Fibroblast of upper back skin (primary cell): ENCODE results near the gene EMSY.
"Not testable (repeated sequence)": the region's sequence is repeated elsewhere in the genome, so short reads cannot be mapped to it uniquely, and the experiment has no call there.

ENCODE experiments used
- DNase-seq: peaks from one replicate; pipeline ENCODE4 v3.0.0-alpha.2; 2013

EMSY gene

DNA sequence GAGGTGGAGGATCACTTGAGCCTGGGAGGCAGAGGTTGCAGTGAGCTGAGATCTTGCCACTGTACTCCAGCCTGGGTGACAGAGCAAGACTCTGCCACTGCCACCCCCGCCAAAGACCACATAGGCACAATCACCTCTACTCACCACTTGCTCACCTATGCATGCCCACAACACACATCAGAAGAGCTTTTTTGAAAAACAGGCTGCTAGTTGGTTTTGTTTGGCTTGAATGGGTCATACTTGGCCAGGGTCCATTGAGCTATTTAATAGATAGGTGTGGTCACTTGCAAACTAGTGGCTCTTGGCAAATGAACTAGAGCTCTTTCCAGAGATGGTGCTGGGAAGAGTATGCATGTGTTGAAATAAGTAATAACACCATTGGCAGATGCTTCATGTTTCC is 80.1 kb downstream of the EMSY start:
- peak; percentile 24 for DNase-seq

GRCh38 chr11:76526878-76527277 is 82.1 kb downstream of the EMSY start:
- no peak for DNase-seq

DNA sequence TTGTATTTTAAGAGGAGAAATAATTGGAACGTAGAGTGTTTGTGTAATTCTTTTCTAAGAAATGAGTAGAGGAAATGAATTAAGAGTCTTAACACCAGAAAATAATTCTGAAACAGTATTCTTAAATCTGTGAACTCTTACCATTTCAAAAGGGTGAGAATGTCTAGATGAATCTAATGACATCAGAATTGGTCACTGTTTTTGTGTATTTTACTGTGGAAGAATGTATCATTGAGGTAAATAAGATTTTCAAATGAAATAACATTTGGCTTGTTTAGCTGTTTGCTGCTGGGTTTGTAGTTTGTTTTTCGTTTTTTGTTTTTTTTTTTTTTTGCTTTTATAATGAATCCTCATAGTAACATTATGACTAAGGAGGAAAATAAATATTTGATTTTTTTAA is 97.6 kb downstream of the EMSY start:
- no peak for DNase-seq

GRCh38 chr11:76543006-76543703 is 98.3 kb downstream of the EMSY start:
- DNase-seq: no peak

DNA sequence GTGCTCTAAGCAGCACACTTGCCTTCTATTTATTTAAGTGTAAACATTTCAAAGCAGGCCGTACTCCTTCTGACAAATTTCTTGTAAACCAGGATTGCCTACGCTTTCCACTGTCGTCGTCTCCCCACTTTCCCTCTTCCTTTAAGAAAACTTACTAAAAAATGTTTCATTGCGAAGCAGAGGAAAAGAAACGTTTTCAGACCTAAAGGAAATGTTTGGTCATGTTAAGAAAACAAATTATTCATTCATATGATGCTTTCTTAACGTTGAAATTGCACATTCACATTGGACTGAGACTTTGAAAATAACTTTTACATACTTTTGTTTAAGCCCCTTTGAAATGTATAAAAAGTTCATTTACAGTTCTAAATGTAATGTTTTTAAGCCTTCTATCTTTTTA is 106.0 kb downstream of the EMSY start:
- DNase-seq: no peak

DNA sequence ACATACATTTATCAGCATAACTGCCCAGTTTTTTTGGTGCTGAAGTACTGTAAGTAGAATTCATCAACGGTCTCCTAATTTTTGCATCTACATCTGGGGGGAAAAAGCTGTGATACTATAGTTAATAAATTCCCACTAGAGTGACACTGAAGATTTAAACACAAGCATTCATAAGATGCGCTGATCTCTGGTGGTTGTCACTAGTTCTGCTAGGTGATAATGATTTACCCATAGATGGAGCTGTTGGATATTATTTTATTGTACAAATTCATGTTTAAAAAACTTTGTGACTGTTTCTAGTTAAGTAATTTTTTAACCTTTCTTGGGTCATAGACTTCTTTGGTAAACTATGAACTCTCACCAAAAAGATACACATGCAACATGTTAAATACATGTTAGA is 106.6 kb downstream of the EMSY start:
- DNase-seq: no peak

GRCh38 chr11:76552987-76553386 is 108.2 kb downstream of the EMSY start:
- no peak for DNase-seq

GRCh38 chr11:76553554-76554476 is 109.0 kb downstream of the EMSY start:
- DNase-seq: no peak

GRCh38 chr11:76554767-76555166 is 109.9 kb downstream of the EMSY start:
- no peak for DNase-seq

GRCh38 chr11:76557466-76557865 is 112.6 kb downstream of the EMSY start:
- no peak for DNase-seq

GRCh38 chr11:76558473-76558872 is 113.7 kb downstream of the EMSY start:
- no peak for DNase-seq

GRCh38 chr11:76558891-76559290 is 114.1 kb downstream of the EMSY start:
- no peak for DNase-seq

DNA sequence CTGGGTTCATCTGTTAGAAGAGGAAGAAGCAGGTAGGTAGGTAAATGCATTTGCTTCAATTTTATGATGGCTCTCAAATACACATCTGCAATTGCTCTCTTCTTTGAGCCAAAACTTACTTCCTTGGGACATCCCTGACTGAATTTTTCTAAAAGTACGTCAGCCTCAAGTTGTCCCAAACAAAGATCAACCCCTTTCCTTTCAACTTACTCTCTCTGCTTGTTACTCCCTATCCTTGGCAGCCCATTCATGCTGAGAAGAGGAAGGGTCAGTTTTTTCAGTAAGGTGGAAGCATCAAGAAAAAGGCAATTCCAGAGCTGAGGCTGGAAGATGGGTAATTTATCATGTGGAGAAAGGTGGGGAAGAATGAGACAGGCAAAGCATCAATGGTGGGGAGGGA is 114.5 kb downstream of the EMSY start:
- DNase-seq: no peak

- DNase-seq: no peak
These were observed 115.4 kb downstream of the EMSY start for GRCh38 chr11:76560219-76560618.

GRCh38 chr11:76561245-76561644 is 116.4 kb downstream of the EMSY start:
- DNase-seq: no peak

GRCh38 chr11:76562541-76562940 is 117.7 kb downstream of the EMSY start:
- no peak for DNase-seq

DNA sequence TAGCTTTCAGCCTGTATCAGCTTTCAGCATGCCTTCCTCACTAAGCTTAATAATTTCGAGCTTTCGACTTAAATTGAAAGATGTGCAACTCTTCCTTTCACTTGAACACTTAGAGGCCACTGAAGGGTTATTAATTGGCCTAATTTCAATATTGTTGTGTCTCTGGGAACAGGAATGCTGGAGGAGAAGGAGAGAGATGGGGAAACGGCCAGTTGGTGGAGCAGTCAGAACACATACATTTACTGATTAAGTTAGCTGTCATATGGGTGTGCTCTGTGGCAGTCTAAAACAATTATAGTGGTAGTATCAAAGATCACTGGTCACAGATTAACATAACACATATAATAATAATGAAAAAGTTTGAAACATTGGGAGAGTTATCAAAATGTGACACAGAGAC is 119.5 kb downstream of the EMSY start:
- no peak for DNase-seq

DNA sequence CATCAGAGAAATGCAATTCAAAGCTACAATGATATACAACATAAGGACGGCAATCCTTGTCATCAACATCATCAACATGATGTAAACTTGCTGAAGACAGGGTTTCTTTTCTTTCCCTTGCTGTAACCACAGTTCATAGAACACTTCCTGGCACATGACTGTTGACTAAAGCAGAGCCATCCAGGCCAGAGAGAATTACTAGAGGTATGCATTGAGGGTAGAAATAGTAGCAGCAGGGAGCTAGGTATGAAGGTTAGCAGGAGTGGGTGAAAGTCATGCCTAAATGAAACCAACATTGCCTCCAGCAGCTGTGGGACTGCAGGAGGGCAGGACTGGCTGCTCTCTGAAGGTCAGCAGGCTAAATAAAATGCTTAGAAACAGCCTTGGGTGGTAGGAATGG is 122.0 kb downstream of the EMSY start:
- DNase-seq: no peak

DNA sequence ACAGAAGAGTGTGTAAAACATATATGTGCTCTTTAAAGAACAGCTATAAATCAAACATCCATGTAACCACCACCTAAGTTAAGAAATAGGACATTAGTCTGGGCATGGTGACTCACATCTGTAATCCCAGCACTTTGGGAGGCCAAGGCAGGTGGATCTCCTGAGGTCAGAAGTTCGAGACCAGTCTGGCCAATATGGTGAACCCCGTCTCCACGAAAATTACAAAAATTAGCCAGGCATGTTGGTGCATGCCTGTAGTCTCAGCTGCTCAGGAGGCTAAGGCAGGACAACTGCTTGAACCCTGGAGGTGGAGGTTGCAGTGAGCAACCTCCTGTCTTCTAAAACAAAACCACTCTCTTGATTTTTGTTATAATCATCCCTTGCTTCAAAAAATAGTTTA is 122.4 kb downstream of the EMSY start:
- no peak for DNase-seq

DNA sequence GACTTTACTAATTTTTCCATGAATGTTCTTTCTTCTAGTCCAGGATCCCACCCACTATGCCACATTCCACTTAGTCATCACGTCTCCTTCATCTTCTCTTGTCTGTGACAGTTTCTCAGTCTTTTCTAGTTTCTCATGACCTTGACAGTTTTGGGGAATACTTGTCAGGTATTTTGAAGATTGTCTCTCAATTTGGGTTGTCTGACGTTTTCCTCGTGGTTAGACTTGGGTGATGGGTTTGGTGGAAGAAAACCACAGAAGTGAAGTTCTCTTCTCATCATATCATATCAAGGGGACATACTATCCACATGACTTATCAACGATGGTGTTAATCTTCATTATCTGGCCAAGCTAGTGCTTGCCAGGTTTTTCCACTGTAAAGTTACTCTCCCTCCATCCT is 123.3 kb downstream of the EMSY start:
- peak; percentile 29 for DNase-seq

DNA sequence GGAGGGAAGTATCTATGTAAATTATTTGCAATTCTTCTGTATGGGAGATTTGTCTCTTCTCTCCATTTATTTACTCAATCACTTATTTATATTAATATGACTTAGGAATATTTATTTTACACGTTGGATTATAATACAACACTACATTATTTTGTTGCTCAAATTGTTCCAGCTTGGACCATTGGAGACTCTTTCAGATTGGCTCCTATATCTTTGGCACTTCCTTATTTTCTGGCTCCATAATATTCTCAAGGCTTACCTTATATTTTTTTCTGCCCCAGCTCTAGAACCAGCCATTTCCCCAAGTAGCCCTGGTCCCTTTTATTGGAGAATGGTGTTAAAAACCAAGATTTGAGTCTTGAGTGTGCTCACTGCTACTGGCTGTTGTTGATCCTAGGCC is 123.8 kb downstream of the EMSY start:
- DNase-seq: no peak

DNA sequence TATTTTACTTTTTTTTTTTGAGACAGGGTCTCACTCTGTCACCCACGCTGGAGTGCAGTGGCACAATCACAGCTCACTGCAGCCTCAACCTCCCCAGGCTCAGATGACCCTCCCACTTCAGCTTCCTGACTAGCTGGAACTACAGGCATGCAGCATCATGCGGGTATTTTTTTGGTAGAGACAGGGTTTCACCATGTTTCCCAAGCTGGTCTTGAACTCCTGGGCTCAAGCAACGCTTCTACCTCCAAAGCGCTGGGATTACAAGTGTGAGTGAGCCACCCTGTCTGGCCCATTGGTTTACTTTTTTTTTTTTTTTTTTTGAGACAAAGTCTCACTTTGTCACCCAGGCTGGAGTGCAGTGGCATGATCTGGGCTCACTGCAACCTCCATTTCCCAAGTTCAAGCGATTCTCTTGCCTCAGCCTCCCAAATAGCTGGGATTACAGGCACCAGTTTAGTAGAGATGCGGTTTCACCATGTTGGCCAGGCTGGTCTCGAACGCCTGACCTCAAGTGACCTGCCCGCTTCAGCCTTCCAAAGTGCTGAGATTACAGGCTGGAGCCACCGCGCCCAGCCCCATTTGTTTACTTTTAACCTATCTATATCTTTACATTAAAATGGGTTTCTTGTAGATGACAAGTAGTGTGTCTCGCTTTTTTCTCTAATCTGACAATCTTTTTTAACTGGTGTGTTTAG is 127.5 kb downstream of the EMSY start:
- not testable (repeated sequence) for DNase-seq

DNA sequence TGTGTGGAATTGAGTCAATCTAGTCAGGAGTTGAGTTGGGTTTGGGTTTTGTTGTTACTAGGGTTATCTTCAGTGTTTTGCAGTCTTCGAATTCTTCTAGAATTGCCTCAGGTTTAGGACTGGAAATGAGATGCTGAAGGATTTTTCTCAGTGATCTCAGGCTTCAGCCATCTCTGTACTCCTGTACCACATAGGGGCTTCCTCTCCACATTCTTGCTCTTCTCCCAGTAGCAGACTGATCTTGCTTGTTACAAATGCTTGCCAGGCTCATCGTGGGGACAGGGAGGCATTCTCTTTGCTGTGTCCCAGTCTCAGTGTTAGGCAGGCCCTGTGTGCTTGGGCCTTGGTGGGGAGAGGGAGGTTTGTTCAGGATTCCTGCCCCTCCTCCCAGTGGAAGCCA is 129.6 kb downstream of the EMSY start:
- DNase-seq: peak; percentile 49

DNA sequence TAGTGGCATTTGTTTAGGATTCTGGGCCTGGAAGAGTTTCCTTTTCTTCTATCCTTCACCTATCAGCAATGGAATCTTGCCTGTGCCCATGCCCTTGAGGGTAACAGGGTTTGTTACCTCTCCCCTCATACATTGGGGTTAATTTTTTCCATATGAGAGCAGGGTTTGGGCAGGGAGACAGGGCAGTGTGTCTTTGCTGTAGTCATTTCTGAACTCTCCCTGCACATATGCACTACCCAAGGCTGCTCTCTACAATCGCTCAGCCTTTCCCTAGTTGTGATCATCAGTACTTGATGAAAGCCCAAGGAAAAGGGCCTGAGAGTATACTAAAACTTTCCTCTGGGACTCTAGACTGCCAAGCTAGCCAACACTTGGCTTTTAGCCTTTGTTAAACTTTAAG is 130.1 kb downstream of the EMSY start:
- no peak for DNase-seq
